GM23248 (cell line): ENCODE results near the gene RNASEH2C.

ENCODE experiments used
- EZH2 ChIP-seq: fragments of 200-600 bp; sonication (generic); IDR thresholded peaks from 2 replicates; pipeline ENCODE4 v1.6.1; 2018; ENCODE audit warnings: antibody characterized with exemption, mild to moderate bottlenecking; ENCODE audit not compliant: insufficient read depth, poor library complexity, severe bottlenecking
- EZH2phosphoT487 ChIP-seq: fragments of 200-600 bp; sonication (generic); IDR thresholded peaks from 2 replicates; pipeline ENCODE4 v1.6.1; 2018; ENCODE audit warnings: antibody characterized with exemption, moderate library complexity, mild to moderate bottlenecking, low read depth; ENCODE audit not compliant: insufficient read depth

DNA sequence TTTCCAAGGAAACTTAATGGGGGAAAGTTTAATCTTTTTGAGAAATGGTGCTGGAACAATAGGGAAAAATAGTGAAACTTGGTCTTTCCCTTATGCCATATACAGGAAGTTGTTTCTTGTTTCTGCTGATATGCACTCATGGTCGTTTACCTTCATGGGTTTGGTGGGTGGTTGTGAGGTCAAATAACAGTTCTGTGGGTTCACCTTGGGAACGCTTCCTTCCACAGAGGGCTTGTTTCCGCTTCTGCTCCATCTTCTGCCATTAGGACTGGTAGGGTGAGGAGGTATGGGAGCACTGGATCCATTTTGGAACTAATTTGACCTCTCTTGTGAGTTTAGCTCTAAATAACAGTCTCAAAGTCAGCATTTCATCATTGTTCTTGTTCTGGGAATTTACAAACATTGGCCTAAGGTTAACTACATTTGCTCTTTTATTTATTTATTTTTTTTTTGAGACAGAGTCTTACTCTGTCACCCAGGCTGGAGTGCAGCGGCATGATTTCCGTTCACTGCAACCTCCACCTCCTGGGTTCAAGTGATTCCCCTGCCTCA lies 40.3 kb downstream of the RNASEH2C start:
- TF ChIP-seq EZH2phosphoT487 (no peak), EZH2 (no peak)
